NCI-H1417 (cell line): ENCODE measurements around the gene HES7.
A peak's percentile ranks its signal among the peaks of the same experiment; 100 is the strongest.
"Not testable (repeated sequence)": the region's sequence is repeated elsewhere in the genome, so short reads cannot be mapped to it uniquely, and the experiment has no call there.

ENCODE experiments used
- DNase-seq, 3 experiments: peaks; one replicate each; lab custom pipeline; 2025; lab: John Stamatoyannopoulos, UW

The HES7 gene

DNA sequence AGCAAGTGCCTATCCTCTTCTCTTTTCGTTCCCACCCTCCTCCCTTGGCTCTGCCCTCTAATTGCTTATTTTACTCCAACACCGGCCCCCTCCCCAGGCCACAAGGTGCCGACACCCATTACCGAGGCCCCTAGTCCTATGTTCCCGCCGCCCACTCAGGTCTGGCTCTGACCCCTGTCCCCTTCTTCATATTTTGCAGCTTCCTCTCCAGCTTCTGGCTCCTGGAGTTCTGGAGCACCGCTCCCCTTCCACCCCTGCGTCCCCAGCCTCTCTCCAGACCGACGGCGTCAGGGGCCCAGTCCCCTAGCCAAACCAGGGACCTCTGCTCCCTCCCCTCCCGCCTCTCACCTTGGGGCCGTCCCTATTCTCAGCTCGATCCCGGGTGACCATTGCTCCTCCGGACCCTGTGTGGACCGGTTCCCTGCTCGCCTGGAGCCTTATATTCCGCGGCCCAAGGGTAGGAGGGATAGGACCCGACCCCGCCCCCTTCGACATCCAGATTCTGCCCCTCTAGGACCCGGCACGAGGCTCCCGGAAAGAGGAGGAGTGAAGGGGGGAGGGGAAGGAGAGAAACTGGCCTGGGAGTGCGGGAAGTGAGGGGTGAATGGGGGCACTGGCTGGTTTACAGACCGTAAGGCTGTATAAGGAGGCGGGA, at the start of gene HES7:
Gene HES7, minus strand, starts transcription at position 412 of the 655 bp plus-strand sequence. Its CDS starts 22 bp downstream, at position 390.
- DNase-seq: peak in 1 of 3 experiments; percentile 15

DNA sequence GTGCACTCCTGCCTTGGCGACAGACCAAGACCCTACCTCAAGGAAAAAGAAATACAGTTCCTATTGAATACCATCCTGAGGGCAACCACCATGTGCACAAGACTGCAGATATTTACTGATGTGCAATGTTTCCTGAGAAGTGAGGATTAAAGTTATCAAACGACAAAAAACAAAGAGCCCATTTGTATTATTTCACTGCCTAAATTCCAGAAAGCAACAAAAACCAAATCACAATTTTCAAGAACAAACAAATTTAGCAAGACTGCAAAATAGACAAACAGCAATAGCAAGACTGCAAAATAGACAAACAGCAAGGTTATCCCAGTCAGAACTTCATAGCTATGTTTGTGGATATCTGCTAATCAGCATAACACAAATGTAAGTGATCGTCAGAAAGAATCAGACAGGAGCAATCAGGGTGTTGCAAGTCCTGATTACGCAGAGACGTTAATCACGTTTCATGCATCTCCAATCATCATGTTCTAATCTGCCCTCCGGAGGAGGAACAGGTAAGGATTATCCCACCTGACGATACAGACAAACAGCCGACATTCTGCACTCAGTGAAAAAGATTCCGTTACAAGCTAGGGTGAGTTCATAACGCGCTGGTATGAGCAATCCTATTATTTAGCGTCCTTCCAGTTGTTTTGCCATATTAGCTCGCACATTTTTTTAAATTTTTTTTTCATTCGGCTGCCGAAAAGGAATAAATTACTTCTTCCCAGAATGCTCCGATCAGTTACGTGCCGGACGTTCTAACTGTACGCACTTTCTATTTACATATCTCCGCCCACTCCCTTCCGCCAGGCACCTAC, 49.4 kb upstream of the HES7 start:
- DNase-seq: peak; percentile 80 to 96 (median 88)

DNA sequence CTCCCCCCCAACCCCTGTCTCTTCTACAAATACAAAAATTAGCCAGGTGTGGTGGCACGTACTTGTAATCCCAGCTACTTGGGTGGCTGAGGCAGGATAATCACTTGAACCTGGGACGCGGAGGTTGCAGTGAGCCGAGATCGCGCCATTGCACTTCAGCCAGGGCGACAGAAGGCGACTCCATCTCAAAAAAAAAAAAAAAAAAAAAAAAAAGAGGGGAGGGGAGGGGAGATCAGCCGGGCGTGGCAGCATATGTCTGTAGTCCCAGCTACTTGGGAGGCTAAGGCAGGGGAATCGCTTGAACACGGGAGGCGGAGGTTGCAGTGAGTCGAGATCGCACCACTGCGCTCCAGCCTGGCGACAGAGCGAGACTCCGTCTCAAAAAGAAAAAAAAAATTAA, 46.3 kb upstream of the HES7 start:
- not testable (repeated sequence) for DNase-seq

DNA sequence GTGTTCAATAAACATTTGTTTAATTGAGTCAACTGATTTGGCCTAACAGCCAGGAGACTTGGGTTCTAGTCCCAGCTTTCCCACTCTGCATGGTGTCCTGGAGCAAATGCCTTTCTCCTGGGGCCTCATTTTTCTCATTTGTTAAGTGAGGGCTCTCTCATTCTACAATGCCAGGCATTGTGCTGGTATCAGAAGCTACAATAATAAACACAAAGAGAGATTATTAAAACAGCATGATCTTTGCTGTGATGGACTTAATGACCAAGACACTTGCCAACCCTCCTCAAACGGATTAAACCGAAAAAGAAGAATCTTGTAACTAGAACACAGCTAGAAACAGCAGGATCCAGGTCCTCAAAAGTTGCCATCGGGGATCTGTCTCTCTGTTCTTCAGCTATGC, 43.6 kb upstream of the HES7 start:
- DNase-seq: no peak

DNA sequence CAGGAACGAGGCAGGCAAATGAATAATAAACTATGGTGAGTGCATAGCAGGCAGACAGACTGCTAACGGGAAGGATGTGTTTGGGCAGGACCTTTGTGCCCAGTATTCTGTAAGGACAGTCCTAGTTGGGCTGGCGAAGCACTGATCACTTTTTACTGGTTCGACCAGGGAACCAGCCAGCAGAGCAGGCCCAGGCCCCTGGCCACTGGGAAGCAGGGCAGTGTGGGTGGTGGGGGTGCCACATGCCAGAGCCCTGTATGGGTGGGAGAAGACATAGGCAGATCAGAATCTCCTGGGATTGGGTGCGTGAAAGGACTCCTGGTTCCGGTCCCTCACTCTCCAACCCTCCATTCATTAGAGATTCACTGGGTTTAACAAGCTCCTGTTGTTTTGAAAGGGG, 42.8 kb upstream of the HES7 start:
- DNase-seq: no peak

DNA sequence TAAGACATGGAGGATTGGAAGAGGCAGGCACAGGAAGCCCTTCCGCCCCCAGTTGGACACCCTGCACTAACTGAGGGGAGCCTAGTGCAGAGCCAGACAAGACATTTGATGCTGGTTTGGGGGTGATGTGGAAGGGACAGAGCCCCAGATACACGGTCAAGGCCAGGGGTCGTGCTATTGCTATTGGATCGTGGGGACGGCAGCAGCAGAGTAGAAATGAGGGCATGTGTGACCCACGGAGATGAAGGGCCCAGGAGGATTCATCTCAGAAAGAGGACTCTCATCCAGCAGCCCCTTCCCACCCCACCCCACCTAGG, 40.9 kb upstream of the HES7 start:
- no peak for DNase-seq

DNA sequence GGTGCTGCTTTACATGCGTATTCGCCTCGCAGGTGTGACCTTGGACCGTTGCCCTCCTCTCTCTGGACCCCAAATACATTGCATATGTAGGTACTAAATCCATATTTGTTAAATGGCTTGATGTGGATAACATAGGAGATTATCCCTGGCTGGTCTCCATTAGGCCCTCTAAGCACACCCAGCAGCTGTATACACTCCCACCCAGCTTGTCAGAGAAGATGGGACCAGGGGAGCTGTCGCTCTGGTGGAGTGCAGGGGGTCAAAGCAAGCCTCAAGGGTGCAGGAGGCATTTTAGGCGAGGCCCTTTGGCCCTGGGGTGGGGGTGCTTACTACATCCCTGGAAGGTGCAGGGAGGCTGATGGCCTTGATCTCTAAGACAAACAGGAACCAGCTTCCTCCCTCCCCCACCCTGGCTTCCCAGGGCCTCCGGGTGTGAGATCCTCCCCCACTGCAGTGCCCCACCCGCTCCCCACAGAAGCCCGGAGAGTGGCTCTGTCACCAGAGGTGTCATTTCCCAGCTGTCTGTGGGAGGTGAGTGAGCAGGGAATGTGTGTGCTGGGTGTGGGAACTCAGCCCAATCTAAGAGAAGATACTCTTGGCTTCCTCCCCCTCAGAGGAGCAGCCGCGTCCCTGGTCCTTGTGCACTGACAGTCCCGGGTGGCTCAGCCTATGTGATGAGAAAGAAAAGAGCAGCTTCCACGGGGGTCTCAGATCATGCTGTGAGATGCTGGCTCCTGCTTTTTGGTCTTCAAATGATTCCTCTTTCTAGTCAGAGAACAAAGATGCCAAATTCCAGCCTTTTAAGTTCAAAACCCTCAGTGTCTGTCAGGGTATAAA, 40.3 kb upstream of the HES7 start:
- DNase-seq: peak in 2 of 3 experiments; percentile 26 to 38

DNA sequence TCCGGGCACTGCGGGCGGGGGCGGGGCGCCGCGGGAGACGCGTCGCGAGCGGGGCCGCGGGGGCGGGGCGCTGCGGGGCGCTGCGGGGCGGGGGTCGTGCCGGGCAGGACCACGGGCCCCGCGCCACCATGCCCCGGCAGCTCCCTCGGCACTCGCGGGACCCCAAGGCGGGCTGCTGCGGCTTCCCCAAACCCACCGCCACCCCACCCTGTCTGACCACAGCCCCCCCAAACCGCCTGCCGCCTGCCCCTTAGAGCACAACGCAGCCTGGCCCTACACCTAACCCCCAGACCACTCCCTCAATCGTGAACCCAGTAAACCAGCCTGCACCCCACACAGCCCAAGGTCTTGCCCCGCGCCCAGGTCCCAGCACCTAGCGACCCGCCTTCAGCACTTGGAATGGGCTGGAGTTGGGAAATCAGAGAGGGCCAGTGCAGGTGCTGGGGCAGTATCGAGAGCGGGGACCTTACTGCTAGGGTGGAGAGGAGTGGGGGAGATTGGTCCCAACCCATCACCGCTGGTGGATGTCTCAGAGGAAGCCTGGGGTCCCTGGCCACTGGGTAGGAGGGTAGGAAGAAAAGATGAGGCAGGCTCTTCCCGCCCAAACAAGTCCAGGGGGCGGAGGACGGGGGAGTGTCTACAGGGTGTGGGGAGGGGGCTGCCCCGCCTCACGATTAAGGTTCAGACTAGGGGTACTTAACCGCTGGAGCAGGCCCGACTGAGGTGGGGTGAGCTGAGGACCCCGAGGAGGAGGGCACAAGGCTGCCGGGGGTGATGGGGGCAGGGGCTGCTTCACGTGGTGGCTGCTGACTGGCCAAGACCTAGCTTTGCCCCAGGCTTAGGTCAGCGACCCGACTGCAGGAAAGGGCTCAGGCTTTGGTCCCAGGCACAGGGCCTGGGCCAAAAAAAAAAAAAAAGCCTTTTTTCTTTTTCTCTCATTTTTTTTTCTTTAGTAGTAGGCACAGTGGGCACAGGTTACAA, 39.4 kb upstream of the HES7 start:
- DNase-seq: peak in 1 of 3 experiments; percentile 11

DNA sequence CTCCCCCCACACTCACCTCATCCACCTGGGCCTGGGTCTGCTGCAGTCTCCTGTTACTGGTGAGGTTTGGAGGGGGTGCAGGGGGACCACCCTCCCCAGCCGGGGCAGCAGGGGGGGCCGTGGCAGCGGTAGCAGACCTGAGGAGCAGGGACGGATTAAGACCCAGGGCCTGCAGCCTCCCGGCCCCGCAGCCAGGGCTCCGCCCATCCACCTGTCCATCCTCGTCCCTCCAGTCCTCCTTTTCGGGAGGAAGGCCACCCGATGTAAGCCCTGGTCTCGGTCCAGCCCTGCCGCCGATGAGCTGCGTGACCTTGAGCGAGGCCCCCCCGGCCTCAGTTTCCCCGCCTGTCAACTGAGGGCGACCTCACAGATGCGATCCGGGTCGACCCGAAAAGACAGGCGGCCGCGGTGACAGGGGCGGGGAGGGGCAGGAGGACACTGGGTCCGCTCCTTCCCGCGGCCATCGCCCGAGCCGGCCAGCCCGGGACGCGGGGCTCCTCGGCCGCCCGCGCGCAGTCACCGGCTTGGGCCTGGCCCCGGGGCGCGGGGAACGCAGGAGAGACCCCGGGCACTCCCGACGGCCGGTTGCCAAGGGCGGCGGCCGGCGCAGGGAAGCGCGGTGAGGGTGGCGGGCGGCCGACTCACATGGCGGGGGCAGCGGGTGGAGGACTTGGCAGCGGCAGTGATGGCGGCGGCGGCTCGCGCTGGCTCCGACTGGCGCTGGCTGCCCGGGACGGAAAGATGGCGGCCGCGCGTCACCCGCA, 38.5 kb upstream of the HES7 start, which contains the start of gene VAMP2:
Gene VAMP2, minus strand, starts transcription at position 716 of the 764 bp plus-strand sequence. Its CDS starts 69 bp downstream, at position 647.
- peak; percentile 55 to 61 (median 60) for DNase-seq

DNA sequence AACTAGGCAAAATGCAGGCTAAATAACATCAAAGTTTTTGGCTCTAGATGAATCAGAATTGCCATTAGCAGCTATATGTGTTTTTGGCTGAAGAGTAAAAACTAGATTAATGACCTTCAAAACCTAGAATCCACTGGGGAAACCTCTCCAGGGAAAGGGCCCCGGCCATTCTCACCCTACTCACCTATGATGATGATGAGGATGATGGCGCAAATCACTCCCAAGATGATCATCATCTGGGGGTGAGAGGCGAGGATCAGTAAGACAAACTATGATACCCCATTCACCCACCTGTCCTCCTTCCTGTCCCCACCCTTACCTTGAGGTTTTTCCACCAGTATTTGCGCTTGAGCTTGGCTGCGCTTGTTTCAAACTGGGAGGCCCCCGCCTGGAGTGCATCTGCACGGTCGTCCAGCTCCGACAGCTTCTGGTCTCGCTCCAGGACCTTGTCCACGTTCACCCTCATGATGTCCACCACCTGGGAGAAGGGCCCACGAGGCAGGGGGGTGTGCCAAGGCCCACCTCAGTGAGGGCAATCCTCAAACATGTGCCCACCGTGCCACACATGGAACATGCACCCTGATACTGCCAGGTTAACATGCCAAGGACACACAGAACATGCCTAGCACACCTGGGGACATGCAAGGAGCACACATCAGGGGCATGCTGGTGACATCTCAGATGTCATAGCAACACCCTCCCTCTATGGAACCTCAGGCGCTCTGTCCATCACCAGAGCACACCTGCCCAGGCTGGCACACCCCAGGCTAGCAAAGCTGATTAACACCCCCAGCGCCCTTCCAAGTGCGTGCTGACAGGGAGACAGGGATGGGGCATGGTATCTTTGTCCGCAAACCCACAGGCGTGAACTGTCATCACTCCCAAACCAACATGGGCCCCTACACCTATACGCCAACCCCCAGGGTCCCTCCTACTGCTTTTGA, 37.7 kb upstream of the HES7 start:
- peak in 1 of 3 experiments; percentile 2 for DNase-seq

DNA sequence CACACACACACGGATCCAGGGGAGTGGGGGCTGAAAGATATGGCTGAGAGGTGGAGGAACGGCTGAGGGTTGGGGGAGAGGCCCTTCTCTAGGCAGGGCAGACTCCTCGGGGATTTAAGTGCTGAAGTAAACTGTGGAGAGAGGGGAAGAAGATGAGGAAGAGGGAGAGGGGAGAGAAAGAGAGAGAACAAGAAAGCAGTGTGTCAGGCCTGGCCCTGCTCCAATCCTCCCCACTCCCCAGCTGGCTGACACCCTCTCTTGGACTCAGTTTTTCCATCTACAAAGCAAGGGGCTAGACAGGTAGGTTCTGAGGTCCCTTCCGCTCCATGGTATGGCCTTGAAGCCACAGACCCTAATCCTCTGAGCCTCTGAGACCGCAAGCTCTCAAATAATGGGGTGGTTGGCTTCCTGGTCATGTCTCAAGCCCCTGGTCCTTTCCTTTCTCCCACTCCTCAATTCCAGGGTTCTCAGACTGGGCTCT, 36.9 kb upstream of the HES7 start:
- DNase-seq: no peak

DNA sequence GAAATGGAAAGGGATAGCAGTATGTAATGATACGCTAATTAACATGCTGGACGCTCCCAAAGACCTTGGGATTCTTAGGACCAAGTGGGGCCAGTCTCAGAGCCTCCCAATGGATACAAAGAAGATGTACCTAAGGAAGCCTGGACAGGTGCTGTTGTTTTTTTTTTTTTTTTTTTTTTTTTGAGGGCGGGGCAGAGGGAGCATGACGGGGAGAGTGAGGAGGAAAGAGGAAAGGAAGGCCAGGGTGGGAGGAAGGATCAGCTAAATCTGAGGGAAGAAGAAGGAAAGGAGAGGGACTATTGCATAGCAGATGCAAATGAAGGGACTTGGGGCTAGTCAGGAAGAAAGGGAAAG, 36.3 kb upstream of the HES7 start:
- DNase-seq: no peak

DNA sequence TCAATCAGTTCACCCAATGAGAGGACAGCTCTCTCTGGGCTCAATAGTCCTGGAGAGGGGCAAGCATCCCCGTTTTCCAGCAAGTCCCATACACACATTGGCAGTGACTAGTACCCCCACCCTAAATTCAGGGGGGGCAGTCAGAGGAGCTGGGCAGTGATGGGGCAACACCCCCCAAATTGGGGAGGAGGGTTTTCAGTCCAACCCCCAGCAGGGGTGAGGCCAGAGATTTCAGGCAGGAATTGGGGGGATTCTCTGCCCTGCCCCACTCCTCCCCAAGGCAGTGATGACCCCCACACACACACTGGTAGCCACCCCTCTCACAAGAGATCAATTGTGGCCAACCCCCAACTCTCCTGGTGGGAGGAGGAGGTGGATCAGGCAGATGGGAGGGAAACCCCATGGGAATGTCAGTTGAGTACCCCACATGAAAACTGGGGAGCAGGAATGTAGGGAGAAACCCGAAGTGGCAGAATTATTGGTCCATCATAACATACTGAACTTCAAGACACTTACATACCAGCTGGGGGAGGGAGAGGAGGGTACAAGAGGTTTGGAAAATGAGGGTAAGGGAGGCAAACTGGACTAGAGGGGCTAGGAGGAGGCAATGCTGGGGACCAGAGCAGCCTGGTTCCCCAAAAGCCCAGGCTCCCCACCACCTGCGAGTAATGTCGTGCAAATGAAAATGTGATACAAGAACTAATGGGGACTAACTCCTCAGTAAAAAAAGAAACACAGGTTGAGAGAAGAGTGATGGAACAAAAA, 35.7 kb upstream of the HES7 start:
- DNase-seq: no peak

DNA sequence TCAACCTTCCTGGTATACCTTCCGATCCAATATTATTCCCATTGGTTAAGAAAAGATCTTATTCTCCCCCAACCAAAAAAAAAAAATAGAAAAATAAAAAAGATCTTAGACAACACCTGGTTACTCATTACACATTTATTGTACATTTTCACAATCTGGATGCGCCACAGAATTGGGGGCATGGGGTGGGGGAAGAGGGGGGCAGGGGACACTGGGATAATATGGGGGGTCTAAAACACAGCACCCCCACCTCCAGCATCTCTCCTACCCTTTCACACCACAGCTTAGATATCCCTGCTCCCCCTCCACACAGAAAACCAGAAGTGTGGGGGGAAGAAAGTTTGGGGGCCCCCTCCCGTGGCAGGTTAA, 35.1 kb upstream of the HES7 start:
- no peak for DNase-seq

DNA sequence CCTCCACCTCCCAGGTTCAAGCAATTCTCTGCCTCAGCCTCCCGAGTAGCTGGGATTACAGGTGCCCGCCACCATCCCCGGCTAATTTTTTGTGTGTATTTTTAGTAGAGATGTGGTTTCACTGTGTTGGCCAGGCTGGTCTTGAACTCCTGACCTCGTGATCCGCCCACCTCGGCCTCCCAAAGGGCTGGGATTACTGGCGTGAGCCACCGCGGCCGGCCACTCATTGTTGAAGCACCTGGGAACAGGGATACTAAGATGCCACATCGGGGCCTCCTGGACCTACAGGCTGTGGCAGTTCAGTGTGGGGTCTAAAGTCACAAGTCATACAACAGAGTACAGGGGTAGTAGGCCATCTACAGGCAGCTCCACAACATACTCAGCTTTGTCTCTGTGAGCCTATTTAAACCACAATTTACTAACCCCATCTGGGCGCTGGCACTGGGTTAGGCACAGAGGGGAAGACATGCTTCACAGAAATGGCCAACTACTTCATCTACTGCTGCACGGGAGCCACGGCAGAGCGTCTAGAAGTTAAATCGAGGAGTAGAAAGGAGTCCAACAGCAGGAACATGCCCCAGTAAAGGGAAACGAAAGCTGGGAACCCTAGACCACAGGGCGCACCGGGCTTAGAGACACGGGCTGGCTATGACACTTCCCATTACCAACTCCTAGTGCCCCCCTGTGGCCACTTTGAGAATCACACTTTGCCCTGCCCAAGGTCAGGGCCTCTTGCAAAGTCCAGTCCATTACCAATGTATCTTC, 34.5 kb upstream of the HES7 start:
- peak; percentile 52 to 75 (median 68) for DNase-seq

DNA sequence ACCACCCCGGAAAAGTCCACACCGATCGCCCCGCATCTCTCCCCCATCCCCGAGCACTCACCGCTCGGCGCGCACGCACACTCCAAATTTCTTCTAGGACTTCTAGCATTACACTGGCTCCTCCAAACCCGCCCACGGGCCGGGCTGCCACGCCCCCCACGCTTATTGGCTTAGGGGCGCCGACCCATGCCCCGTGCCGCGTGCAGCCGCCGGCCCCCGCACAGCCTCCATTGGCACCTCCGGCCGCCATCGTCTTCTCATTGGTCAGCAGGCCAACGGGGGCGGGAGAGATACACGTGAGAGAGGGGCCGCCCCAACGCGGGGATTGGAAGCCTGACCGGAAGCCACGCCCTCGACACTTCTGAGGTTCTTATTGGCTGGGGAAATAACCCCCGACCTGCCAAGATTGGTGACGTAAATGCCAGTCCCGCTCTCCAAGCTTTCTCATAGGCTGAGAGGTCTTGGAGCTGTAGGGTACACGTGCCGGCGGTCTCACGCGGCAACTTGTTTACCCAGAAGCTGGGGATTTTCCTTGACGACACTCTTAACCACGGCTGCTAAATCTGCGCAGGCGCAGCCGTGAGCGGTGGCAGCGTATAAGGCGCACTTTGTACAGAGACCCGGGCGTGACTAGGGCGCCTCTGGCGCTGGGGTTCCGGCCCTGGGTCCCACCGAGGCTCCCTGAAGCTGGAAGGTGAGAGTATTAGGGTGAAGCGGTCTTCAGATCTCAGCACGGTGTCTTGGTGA, 32.5 kb upstream of the HES7 start:
- peak; percentile 96 to 100 (median 97) for DNase-seq

DNA sequence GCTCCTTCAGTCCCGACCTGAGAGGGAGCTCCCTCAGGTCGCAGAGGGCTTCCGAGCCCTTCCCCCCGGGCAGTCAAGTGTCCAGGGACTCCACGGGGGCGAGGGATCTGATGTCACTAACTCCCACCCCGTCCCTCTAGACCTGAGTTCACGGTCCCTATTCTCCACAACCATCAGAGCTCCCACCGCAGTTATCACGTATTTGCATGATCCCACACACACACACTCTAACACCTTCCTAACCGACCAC, 32.0 kb upstream of the HES7 start:
- DNase-seq: no peak
